Cerebellar nuclear complex (tissue), 1 donor: Measurements from ENCODE around the gene MCF2L.
"Not testable (repeated sequence)": the region's sequence is repeated elsewhere in the genome, so short reads cannot be mapped to it uniquely, and the experiment has no call there.

Experiments used
- DNase-seq, 2 experiments: peaks; one replicate each; lab custom pipeline; 2025; lab: John Stamatoyannopoulos, UW

Gene MCF2L

DNA sequence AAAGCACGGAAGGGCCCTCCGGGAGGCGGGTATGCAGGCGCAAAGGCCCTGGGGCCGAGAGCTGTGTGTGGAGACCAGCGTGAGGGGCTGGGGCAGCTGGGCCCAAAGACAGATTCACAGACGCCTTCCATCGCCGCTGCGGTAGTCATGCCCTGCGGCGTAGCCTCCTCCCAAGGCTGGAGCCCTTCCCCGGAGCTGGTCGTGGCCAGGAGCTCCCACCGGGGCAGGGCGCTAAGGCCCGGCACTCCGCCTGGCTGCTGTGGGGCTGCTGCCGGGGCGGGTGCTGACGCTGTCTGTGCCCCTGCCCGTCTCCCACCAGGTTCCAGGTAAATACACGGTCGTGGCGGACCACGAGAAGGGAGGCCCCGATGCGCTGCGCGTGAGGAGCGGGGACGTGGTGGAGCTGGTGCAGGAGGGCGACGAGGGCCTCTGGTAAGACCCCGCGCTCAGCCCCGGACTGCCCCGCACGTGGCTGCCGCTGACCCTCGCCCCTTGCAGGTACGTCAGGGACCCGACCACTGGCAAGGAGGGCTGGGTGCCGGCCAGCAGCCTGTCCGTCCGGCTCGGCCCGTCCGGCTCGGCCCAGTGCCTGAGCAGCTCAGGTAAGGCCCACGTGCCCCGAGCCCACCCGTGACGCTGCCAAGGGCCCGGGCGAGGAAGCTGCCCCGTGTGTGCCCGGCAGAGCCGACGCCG, 127.2 kb downstream of the MCF2L start:
- no peak for DNase-seq

DNA sequence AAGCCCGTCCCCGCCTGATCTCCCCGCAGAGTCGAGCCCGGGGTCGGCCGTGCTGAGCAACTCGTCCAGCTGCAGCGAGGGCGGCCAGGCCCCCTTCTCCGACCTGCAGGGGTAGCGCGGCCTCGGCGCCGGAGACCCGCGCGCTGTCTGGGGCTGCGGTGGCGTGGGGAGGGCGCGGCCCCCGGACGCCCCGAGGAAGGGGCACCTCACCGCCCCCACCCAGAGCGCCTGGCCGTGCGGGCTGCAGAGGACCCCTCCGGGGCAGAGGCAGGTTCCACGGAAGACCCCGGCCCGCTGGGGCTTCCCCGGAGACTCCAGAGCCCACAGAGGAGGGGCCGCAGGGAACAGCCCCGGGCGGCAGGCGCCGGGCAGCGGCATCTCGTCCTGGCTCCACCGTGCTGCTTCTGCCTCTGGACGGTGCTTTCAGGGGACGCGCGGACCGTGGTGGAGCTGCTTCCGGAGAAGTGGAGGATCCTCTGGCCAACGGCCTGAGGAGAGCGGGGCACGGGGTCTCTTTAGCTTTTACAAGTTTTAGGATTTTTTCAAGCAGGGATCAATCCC, 127.8 kb downstream of the MCF2L start:
- no peak for DNase-seq

DNA sequence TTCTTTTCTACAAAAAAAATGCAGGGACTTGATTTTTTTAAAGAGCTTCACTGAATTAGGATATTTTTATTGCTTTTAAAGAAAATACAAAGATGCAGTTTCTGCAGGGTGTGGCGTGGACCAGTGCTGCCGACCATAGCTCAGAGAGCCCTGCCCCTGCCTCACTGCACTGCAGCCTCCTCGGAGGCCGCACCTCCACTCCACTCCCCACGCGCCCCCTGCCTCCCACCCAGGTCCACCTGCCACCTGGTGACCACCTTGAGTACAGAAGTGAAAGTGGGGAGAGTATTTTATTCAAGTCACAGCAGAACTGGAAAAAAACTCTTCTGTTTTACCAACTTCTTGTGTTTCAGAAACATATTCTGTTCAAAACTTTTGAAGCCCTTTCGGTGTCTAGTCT, 128.6 kb downstream of the MCF2L start:
- DNase-seq = no peak

- no peak for DNase-seq
Measured at GRCh38 chr13:113098162-113098732, 129.2 kb downstream of the MCF2L start.

GRCh38 chr13:113099142-113099541, 130.1 kb downstream of the MCF2L start:
- no peak for DNase-seq

GRCh38 chr13:113102302-113102701, 133.3 kb downstream of the MCF2L start:
- not testable (repeated sequence) for DNase-seq

DNA sequence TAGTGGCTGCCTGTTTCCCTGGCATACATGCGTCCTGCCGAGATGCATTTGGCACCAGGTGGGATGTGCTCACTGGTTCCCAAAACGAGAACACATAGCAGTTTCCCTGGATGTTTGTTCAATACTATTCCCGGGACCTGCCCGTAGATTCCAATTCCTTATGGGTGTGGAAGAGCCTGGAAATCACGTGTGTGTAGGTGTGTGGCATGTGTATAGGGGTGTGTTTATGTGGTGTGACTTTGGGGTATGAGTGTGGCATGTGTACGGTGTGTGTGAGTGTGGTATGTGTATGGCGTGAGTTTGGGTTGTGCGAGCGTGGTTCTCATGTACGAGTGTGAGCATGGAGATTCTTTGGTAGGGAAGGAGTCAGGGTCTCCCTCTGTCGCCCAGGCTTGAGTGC, 133.7 kb downstream of the MCF2L start:
- no peak for DNase-seq

GRCh38 chr13:113103646-113104045, 134.6 kb downstream of the MCF2L start:
- no peak for DNase-seq

DNA sequence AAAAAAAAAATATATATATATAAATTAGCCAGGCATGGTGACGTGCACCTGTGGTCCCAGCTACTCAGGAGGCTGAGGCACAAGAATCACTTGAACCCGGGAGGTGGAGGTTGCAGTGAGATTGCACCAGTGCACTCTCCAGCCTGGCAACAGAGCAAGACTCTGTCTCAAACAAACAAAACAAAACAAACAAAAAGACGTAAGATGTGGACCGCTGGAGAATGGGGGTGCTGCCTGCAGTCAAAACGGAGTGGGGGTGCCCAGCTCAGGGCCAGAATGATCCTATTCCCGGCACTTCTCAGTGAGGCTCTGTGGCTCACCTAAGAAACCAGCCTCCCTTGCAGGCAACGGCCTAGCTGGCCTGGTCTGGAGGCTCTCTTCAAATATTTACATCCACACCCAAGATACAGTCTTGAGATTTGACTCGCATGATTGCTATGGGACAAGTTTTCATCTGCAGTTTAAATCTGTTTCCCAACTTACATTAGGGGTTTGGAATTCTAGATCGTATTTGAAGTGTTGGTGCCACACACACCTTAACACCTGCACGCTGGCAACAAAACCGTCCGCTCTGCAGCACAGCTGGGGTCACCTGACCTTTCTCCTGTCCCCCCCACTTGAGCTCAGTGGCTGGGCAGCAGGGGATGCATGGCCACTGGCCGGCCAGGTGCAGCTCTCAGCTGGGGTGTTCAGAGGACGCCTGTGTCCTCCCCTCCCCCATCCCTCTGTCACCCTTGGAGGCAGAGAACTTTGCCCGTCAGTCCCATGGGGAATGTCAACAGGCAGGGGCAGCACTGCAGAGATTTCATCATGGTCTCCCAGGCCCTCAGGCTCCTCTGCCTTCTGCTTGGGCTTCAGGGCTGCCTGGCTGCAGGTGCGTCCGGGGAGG, 136.3 kb downstream of the MCF2L start, which contains the start of gene F7:
TSS of gene F7 (plus strand) at position 760 of the 889 bp plus-strand sequence. CDS start at position 811, 51 bp downstream.
- no peak for DNase-seq

DNA sequence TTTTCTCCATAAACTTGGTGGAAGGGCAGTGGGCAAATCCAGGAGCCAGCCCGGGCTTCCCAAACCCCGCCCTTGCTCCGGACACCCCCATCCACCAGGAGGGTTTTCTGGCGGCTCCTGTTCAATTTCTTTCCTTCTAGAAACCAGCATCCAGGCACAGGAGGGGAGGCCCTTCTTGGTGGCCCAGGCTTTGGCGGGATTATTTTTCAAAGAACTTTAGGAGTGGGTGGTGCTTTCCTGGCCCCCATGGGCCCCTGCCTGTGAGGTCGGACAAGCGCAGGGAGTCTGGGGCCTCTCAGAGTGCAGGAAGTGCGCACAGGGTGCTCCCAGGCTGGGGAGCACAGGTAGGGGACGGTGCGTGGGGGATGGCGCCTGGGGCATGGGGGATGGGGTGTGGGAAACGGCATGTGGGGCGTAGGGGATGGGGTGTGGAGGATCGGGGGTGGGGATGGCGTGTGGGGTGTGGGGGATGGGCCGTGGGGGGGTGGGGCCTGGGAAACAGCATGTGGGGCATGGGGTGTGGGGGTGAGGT, 137.0 kb downstream of the MCF2L start:
- DNase-seq = no peak

GRCh38 chr13:113106711-113107351, 137.8 kb downstream of the MCF2L start:
- DNase-seq = no peak

GRCh38 chr13:113108521-113108920, 139.5 kb downstream of the MCF2L start:
- not testable (repeated sequence) for DNase-seq

DNA sequence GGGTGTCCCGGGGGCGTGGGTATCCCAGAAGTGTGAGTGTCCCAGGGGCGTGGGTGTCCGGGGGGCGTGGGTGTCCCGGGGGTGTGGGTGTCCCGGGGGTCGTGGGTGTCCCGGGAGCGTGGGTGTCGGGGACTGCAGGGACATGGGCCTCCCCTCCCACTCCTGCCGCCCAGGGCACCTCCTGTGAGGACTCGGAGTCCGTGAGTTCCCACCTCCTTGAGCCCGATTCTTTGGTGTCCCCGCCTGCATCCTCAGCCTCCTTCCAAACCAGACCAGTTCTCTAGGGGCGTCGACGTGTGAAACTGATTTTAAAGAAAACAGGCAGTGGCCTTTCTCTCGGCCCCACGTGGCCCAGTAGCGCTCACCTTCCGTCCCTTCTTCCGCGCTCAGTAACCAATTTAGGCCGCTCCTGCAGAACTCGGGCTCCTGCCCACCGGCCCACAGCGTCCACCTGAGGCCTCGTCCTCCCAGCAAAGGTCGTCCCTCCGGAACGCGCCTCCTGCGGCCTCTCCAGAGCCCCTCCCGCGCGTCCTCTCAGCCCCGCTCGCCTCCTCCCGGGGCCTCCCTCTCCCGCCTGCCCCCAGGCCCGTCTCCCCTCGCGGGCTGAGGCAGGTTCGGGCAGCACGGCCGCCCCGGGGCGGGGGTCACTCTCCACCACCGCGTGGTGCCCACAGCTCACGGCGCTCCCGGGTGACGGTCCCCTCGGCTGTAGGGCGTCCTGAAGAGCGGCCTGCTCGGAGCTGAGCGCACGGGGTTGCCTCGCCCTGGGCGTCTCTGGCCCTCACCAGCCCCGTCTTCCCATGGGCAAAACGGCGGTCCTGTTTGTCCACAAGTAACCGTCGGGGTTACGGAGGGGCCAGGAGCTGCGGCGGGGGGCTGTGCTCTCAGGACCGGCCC, 140.4 kb downstream of the MCF2L start:
- DNase-seq = no peak

DNA sequence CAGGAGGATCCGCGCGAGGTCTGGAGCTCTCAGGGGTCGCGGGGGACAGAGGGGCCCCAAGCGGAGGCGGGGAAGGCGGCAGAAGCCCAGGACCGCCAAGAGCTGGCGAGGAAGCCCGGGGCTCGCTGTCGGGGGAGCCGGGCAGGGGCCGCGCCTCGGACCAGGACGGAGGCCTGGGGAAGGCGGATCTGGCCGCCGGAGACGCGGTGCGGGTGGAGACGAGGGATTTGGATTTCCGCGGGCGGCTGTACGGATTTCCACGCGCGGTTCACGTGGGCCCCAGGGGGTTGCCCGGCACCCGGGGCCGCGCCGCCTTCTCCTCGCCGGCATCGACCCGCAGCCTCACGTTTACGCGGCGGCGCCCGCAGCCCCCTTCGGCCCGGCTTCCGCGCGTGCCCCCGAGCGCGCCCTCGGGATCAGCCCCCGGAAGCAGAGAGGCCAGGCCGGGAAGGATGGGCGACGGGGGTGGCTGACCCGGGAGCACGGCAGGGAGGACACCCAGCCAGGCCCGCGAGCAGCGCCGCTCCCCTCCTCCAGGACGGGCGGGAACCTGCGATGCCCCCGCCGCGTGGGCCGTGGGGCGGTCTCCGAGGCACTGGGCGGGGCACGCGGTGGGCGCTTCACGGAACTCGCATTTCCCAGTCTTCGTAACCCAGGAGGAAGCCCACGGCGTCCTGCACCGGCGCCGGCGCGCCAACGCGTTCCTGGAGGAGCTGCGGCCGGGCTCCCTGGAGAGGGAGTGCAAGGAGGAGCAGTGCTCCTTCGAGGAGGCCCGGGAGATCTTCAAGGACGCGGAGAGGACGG, 141.2 kb downstream of the MCF2L start:
- DNase-seq = no peak

- no peak for DNase-seq
Measured at GRCh38 chr13:113110852-113111315, 141.9 kb downstream of the MCF2L start.

DNA sequence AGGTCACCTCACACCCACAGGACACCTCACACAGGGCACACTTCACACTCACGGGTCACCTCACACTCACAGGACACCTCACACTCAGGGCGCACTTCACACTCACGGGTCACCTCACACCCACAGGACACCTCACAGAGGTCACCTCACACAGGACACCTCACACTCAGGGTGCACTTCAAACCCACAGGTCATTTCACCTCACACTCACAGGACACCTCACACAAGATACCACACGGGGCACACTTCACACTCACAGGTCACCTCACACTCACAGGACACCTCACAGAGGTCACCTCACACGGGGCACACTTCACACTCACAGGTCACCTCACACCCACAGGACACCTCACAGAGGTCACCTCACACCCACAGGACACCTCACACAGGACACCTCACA, 142.8 kb downstream of the MCF2L start:
- not testable (repeated sequence) for DNase-seq

GRCh38 chr13:113112475-113112874, 143.5 kb downstream of the MCF2L start:
- not testable (repeated sequence) for DNase-seq

DNA sequence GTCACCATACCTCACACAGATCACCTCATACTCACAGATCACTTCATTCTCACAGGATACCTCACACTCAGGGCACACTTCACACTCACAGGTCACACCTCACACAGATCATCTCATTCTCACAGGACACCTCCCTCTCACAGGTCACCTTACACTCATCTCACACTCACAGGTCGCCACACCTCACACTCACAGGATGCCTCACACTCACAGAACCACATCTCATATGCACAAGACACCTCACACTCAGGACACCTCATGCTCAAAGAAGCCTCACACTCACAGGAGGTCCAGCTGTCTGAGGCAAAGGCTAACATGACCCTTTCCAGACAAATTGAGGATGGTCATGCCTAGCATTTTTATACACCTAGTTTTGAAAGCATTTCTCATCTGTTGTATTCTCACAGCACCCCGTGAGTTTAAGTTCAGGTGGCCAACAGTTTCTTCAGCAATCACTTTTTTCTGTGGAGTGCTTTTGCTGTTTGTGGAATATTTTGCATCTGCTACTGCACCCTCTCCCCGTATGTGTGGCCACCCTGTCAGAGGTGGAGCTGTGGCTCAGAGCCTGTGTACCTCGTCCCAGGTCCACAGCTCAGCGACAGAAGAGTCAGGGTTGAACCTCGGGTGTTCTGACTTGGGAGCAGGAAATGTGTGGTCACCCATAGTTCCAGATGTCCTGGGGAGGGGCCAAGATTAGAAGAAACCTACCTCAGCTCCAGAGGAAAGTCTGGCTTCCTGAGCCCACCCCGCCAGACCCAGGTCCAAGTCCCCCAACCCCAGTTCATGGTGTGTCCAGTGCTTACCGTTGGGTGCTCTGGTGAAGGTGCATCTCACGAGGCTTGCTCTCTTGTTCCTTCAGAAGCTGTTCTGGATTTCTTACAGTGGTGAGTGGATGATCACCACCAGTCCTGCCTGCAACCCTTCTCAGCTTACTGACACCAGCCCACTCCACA, 144.2 kb downstream of the MCF2L start:
- no peak for DNase-seq
